Suprapubic skin (tissue), 4 donors: ENCODE results near the gene EXPH5. TPM values are rescaled to one million over a fixed set of nuclear protein-coding genes. Genes with fewer than 3 reads are reported as not detected.

ENCODE experiments used
- DNase-seq, 2 donors: peaks; one replicate each; pipeline ENCODE4 v3.0.0-alpha.2; 2019; ENCODE audit warnings: low spot score in 2 of 2
- H3K27ac ChIP-seq: fragments of 200-600 bp; sonication (generic); one replicate; pipeline ENCODE4 v1.5.1; 2019
- H3K27me3 ChIP-seq: fragments of 200-600 bp; sonication (generic); one replicate; pipeline ENCODE4 v1.5.1; 2019
- H3K36me3 ChIP-seq: fragments of 200-600 bp; sonication (generic); one replicate; pipeline ENCODE4 v1.5.1; 2019
- H3K4me1 ChIP-seq: fragments of 200-600 bp; sonication (generic); one replicate; pipeline ENCODE4 v1.5.1; 2019
- H3K4me3 ChIP-seq: fragments of 200-600 bp; sonication (generic); one replicate; pipeline ENCODE4 v1.5.1; 2019; ENCODE audit warnings: mild to moderate bottlenecking
- H3K9me3 ChIP-seq: fragments of 200-600 bp; sonication (generic); one replicate; pipeline ENCODE4 v1.5.1; 2019
- EP300 ChIP-seq: sonication (generic); formaldehyde crosslinking; IDR thresholded peaks from one replicate; pipeline ENCODE4 v1.6.1; 2017; ENCODE audit warnings: antibody characterized with exemption
- POLR2A ChIP-seq, 2 donors: fragments of 450-650 bp; IDR thresholded peaks; one replicate each; pipeline ENCODE4 v1.6.1; 2017; ENCODE audit warnings: antibody characterized with exemption in 2 of 2, mild to moderate bottlenecking in 2 of 2, moderate library complexity in 2 of 2
- POLR2AphosphoS5 ChIP-seq, 3 donors: sonication (generic); formaldehyde crosslinking; IDR thresholded peaks; one replicate each; pipeline ENCODE4 v1.6.1; 2017; ENCODE audit warnings: antibody characterized with exemption in 3 of 3
- WGBS: methylation state at CpG from one replicate; pipeline ENCODE4 v1.1.5; 2018; 5-methylcytosine and 5-hydroxymethylcytosine counted together
- total RNA-seq, 4 donors: library from RNA; depleted of rRNA; stranded (reverse); fragments of >200 nt; gene quantifications; one replicate each; pipeline ENCODE4 v1.1.0, GENCODE V29; 2016
- TF ChIP-seq, protein P1 (sequence below), 2 donors: fragments of 200-600 bp in 1 of 2; fragments of 450-650 bp in 1 of 2; sonication (generic) in 1 of 2; IDR thresholded peaks; one replicate each; pipeline ENCODE4 v1.5.1; 2016 to 2019; ENCODE audit warnings: antibody characterized with exemption in 2 of 2, mild to moderate bottlenecking in 1 of 2, moderate library complexity in 1 of 2

EXPH5 gene
- total RNA-seq, 4 donors from 2014 or later: 120 to 232 (median 149) TPM

DNA sequence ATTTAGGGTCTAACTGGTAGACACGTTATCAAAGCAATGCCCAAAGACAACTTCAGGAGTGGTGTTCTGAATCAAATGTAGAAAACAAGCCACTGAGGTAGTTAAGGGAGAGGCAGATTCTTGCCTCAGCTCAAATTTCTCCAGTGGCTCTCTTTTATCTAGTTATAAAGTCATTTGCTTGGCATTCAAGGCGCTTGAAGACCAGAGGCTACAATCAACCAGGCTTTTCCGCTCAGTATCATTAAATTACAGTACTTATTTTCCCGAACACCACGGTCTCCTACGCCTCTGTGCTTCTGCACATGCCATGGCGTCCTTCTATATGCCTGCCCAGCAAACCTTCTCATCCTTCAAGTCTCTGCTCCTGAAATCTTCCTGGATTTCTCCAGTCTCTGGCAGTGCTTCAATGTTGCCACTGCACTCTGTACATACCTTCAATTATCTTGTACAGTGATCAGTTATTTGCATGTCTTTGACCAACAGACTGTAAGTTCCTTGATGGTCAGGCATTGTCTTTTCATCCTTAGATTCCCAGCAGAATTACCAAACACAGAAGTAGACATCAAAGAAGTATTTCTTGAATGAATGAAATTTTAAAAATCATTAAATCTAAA lies 96.8 kb downstream of the EXPH5 start:
- Histone ChIP-seq H3K27ac (peak overlapping the region; percentile 95), H3K36me3 (no peaks in the 10 kb centered on the region), H3K4me1 (peaks cover 52% of the 10 kb centered on the region), H3K4me3 (peak overlapping the region; percentile 66), H3K27me3 (no peaks in the 10 kb centered on the region), H3K9me3 (no peaks in the 10 kb centered on the region)
- 61% methylated on average over 7 of the region's 7 CpGs for WGBS
- TF ChIP-seq POLR2AphosphoS5 (IDR thresholded peaks at IDR 0.05) (no peak), EP300 (no peak), POLR2A (IDR thresholded peaks at IDR 0.05) (no peak)
- TF ChIP-seq, protein P1, sequence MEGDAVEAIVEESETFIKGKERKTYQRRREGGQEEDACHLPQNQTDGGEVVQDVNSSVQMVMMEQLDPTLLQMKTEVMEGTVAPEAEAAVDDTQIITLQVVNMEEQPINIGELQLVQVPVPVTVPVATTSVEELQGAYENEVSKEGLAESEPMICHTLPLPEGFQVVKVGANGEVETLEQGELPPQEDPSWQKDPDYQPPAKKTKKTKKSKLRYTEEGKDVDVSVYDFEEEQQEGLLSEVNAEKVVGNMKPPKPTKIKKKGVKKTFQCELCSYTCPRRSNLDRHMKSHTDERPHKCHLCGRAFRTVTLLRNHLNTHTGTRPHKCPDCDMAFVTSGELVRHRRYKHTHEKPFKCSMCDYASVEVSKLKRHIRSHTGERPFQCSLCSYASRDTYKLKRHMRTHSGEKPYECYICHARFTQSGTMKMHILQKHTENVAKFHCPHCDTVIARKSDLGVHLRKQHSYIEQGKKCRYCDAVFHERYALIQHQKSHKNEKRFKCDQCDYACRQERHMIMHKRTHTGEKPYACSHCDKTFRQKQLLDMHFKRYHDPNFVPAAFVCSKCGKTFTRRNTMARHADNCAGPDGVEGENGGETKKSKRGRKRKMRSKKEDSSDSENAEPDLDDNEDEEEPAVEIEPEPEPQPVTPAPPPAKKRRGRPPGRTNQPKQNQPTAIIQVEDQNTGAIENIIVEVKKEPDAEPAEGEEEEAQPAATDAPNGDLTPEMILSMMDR (IDR thresholded peaks at IDR 0.05): no peak
- DNase-seq: no peak

DNA sequence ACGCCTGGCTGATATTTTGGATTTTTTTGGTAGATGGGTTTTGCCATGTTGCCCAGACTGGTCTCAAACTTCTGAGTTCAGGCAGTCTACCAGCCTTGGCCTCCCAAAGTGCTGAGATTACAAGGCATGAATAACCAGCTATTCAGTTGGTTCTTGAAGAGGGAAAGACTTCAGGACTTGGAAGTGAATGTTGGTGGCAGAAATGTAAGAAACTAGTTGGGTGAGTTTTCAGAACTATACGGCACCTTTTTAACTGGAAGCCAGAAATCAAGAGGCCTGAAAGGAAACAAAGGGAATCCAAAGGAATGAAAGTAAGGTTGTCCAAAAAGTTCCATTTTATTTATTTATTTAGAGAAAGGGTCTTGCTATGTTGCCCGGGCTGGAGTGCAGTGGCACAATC lies 98.2 kb downstream of the EXPH5 start:
- Histone ChIP-seq H3K4me3 (no peak overlapping the region), H3K27me3 (no peaks in the 10 kb centered on the region), H3K4me1 (peaks cover 39% of the 10 kb centered on the region), H3K36me3 (no peaks in the 10 kb centered on the region), H3K9me3 (no peaks in the 10 kb centered on the region), H3K27ac (peak overlapping the region; percentile 95)
- no peak for TF ChIP-seq EP300
- no peak for DNase-seq
- 83% methylated on average over 3 of the region's 3 CpGs for WGBS

- no peak overlapping the region for H3K27ac ChIP-seq
- H3K27me3 ChIP-seq: no peaks in the 10 kb centered on the region
- no peak for DNase-seq
- TF ChIP-seq POLR2A (IDR thresholded peaks at IDR 0.05) (no peak), EP300 (no peak), POLR2AphosphoS5 (IDR thresholded peaks at IDR 0.05) (no peak)
- TF ChIP-seq, protein P1 (IDR thresholded peaks at IDR 0.05): no peak
- H3K4me1 ChIP-seq: peaks cover 35% of the 10 kb centered on the region
- peaks cover 8% of the 10 kb centered on the region for H3K36me3 ChIP-seq
- WGBS: 43% methylated on average over 6 of the region's 6 CpGs
- no peak overlapping the region for H3K4me3 ChIP-seq
- H3K9me3 ChIP-seq: no peaks in the 10 kb centered on the region
Measured at GRCh38 chr11:108494182-108494581, 99.4 kb downstream of the EXPH5 start.

DNA sequence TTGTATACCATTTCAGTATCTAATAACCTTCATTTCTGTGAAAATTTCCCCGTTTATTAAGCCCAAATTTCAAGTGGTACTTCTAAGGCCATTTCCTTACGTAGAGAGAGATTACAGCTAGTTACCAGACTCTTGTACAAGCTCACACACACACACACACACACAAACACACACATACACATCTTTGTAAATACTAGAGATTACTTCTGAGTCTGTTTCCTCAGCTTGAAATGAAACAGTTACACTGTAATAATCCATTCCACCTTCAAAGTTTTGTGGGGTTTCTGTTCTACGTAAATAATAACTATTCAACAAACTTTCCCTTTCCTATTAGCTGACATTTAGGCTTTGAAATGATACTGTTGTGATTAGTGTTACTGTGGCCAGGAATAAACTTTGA lies 101.6 kb downstream of the EXPH5 start:
- no peak overlapping the region for H3K4me3 ChIP-seq
- peaks cover 19% of the 10 kb centered on the region for H3K4me1 ChIP-seq
- H3K27ac ChIP-seq: no peak overlapping the region
- no peaks in the 10 kb centered on the region for H3K27me3 ChIP-seq
- WGBS: 89% methylated on average over 3 of the region's 3 CpGs
- H3K9me3 ChIP-seq: no peaks in the 10 kb centered on the region
- TF ChIP-seq POLR2A (IDR thresholded peaks at IDR 0.05): no peak
- TF ChIP-seq, protein P1 (IDR thresholded peaks at IDR 0.05): no peak
- no peak for TF ChIP-seq POLR2AphosphoS5 (IDR thresholded peaks at IDR 0.05)
- no peak for TF ChIP-seq EP300
- H3K36me3 ChIP-seq: peaks cover 12% of the 10 kb centered on the region
- DNase-seq: no peak

DNA sequence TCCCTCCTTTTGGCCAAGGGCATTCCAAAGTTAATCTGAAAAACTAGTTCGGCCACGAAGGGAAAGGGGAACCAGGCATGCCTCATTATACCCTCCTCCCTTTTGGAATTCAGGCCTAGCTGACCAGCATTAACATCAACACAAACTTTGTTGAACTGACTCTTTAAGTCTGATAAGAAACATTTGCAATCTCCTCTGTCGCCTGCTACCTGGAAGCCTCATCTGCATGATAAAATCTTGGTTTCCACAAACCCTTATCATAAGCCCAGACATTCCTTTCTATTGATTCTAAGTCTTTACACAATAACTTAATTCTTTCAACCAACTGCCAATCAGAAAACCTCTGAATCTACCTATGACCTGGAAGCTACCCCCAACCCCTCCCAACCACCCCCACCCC lies 106.7 kb downstream of the EXPH5 start:
- Histone ChIP-seq H3K27me3 (no peaks in the 10 kb centered on the region), H3K27ac (no peak overlapping the region), H3K36me3 (peaks cover 52% of the 10 kb centered on the region), H3K9me3 (no peaks in the 10 kb centered on the region), H3K4me3 (no peak overlapping the region), H3K4me1 (no peaks in the 10 kb centered on the region)
- TF ChIP-seq EP300 (no peak), POLR2A (IDR thresholded peaks at IDR 0.05) (no peak)
- 68% methylated on average over 3 of the region's 3 CpGs for WGBS
- DNase-seq: no peak

DNA sequence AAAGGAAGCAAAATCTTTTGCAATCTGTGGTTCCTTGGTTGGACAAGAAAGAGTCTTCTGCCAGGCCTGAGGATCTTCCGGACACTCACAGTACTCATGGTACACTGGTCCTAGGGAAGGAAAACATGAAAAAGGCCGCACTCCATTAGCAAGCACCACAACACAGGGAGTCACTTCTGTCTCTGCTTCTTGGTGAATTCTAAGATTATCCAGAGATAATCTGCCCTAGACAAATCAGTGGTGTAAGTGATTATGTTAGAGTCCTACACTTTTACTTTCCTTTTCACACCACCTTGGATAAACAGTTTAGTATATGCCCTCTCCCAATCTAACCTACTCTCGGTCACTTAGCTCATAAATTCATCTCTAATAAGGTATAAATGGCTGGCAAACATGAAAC lies 107.2 kb downstream of the EXPH5 start:
- 100% methylated on average over 3 of the region's 3 CpGs for WGBS
- H3K36me3 ChIP-seq: peaks cover 57% of the 10 kb centered on the region
- TF ChIP-seq POLR2AphosphoS5 (IDR thresholded peaks at IDR 0.05) (no peak), EP300 (no peak), POLR2A (IDR thresholded peaks at IDR 0.05) (no peak)
- TF ChIP-seq, protein P1 (IDR thresholded peaks at IDR 0.05): no peak

More for the DNA sequence above, 107.2 kb downstream of the EXPH5 start:
- no peak for DNase-seq
- Histone ChIP-seq H3K27me3 (no peaks in the 10 kb centered on the region), H3K4me3 (no peak overlapping the region), H3K4me1 (no peaks in the 10 kb centered on the region), H3K9me3 (no peaks in the 10 kb centered on the region), H3K27ac (no peak overlapping the region)
